Keratinocyte (primary cell): ENCODE results near the gene SUGCT. TPM values are rescaled to one million over a fixed set of nuclear protein-coding genes. Genes with fewer than 3 reads are reported as not detected.
"Not testable (repeated sequence)": the region's sequence is repeated elsewhere in the genome, so short reads cannot be mapped to it uniquely, and the experiment has no call there.

Source experiments
- DNase-seq: peaks from one replicate; pipeline ENCODE4 v3.0.0-alpha.2; 2011; ENCODE audit warnings: low read depth, missing footprints, low spot score
- FAIRE-seq: peaks from 2 replicates; lab custom pipeline; 2011; peaks lifted over from hg19 to GRCh38; lab: Jason Lieb, UNC
- H2AFZ ChIP-seq: 2 replicates; pipeline ENCODE4 v1.6.0; 2012; ENCODE audit warnings: low read length, control low read depth, inconsistent platforms; ENCODE audit not compliant: control insufficient read depth
- H3K27ac ChIP-seq: 2 replicates; pipeline ENCODE4 v1.5.1; 2011; ENCODE audit warnings: low read length; ENCODE audit not compliant: control insufficient read depth, insufficient read depth
- H3K27me3 ChIP-seq: 3 replicates; pipeline ENCODE4 v1.6.0; 2011; ENCODE audit warnings: low read length; ENCODE audit not compliant: control insufficient read depth, insufficient read depth; ENCODE audit errors: extremely low read depth
- H3K36me3 ChIP-seq, 2 experiments: 2 replicates in 1 of 2; 3 replicates in 1 of 2; pipeline ENCODE4 v1.5.1; 2011; ENCODE audit warnings: low read length in 2 of 2, mild to moderate bottlenecking in 1 of 2; ENCODE audit not compliant: control insufficient read depth in 2 of 2, insufficient read depth in 2 of 2; ENCODE audit errors: extremely low read depth in 1 of 2
- H3K4me1 ChIP-seq: 3 replicates; pipeline ENCODE4 v1.5.1; 2011; ENCODE audit warnings: low read length; ENCODE audit not compliant: control insufficient read depth, insufficient read depth; ENCODE audit errors: extremely low read depth
- H3K4me2 ChIP-seq: 3 replicates; pipeline ENCODE4 v1.6.0; 2011; ENCODE audit warnings: low read depth, low read length; ENCODE audit not compliant: control insufficient read depth, insufficient read depth; ENCODE audit errors: extremely low read depth
- H3K4me3 ChIP-seq, 3 experiments: fragments of 200-600 bp in 1 of 3; sonication (generic) in 1 of 3; 2 replicates in 2 of 3; 3 replicates in 1 of 3; pipeline ENCODE4 v1.5.1; 2011 to 2016; ENCODE audit warnings: low read length in 3 of 3, mild to moderate bottlenecking in 3 of 3, control low read depth in 2 of 3, inconsistent platforms in 1 of 3, low read depth in 1 of 3, mixed read lengths in 1 of 3, mixed run types in 1 of 3, moderate library complexity in 1 of 3; ENCODE audit not compliant: control insufficient read depth in 2 of 3, insufficient read depth in 2 of 3; ENCODE audit errors: extremely low read depth in 1 of 3
- H3K79me2 ChIP-seq: 2 replicates; pipeline ENCODE4 v1.6.0; 2012; ENCODE audit warnings: low read length; ENCODE audit not compliant: control insufficient read depth, insufficient read depth
- H3K9ac ChIP-seq: 3 replicates; pipeline ENCODE4 v1.6.0; 2011; ENCODE audit warnings: low read length; ENCODE audit not compliant: control insufficient read depth, insufficient read depth; ENCODE audit errors: extremely low read depth
- H3K9me1 ChIP-seq: 3 replicates; pipeline ENCODE4 v1.6.0; 2011; ENCODE audit warnings: low read length; ENCODE audit not compliant: control insufficient read depth, insufficient read depth; ENCODE audit errors: extremely low read depth
- H3K9me3 ChIP-seq: 2 replicates; pipeline ENCODE4 v1.5.1; 2012; ENCODE audit warnings: low read depth, low read length; ENCODE audit not compliant: control insufficient read depth
- H4K20me1 ChIP-seq: 3 replicates; pipeline ENCODE4 v1.6.0; 2011; ENCODE audit warnings: low read length; ENCODE audit not compliant: control insufficient read depth, insufficient read depth; ENCODE audit errors: extremely low read depth
- EZH2 ChIP-seq: IDR thresholded peaks from one replicate; pipeline ENCODE4 v1.6.1; 2012; ENCODE audit warnings: inconsistent platforms, mild to moderate bottlenecking, low read length, moderate library complexity
- dilution Hi-C: fragments of 300-500 bp; cut with MboI; formaldehyde crosslinking; loops from one replicate; pipeline ENCODE4 v1.7.0; 2020; ENCODE audit warnings: low sequenced_read_pairs; ENCODE audit not compliant: extremely low pct_ligation_motif_present
- polyA plus RNA-seq, 5 experiments: library from polyadenylated mRNA; depleted of rRNA in 3 of 5; stranded (reverse) in 3 of 5; stranded (forward) in 1 of 5; unstranded in 1 of 5; fragments of >200 nt; gene quantifications; 1 replicate in 1 of 5; 2 replicates in 3 of 5; 3 replicates in 1 of 5; pipeline versions ENCODE4 v1.2.1 to v1.2.3, GENCODE V29; 2011 to 2012; ENCODE audit warnings: missing spikeins in 2 of 5, low read depth in 1 of 5, low replicate concordance in 1 of 5
- TF ChIP-seq, protein P1 (sequence below), 3 experiments: IDR thresholded peaks in 1 of 3; conservative IDR thresholded peaks in 1 of 3; optimal IDR thresholded peaks in 1 of 3; 2 replicates in 2 of 3; 3 replicates in 1 of 3; pipeline versions ENCODE3 to v1.5.1; 2011; ENCODE audit warnings: low read length in 3 of 3, mild to moderate bottlenecking in 3 of 3, moderate library complexity in 2 of 3, control low read depth in 1 of 3, inconsistent platforms in 1 of 3; ENCODE audit not compliant: insufficient read depth in 2 of 3; ENCODE audit errors: extremely low read depth in 1 of 3

Gene SUGCT
- polyA plus RNA-seq, 1 donor (not counting 4 experiments of a cell fraction or from before 2014, with no cell fraction given), result 134 TPM

GRCh38 chr7:40137563-40137962, 2.8 kb downstream of the SUGCT start:
- Histone ChIP-seq H3K9me3 (peaks cover 5% of the 10 kb centered on the region), H3K36me3 (no peaks in the 10 kb centered on the region), H3K9ac (no peak overlapping the region), H2AFZ (no peak overlapping the region), H3K4me1 (peaks cover 10% of the 10 kb centered on the region), H3K27me3 (no peaks in the 10 kb centered on the region), H3K9me1 (no peaks in the 10 kb centered on the region), H3K4me2 (no peak overlapping the region), H4K20me1 (peaks cover 4% of the 10 kb centered on the region), H3K4me3 (no peak overlapping the region), H3K27ac (no peak overlapping the region), H3K79me2 (peaks cover 18% of the 10 kb centered on the region)
- FAIRE-seq, result no peak
- TF ChIP-seq EZH2, result no peak
- TF ChIP-seq, protein P1, sequence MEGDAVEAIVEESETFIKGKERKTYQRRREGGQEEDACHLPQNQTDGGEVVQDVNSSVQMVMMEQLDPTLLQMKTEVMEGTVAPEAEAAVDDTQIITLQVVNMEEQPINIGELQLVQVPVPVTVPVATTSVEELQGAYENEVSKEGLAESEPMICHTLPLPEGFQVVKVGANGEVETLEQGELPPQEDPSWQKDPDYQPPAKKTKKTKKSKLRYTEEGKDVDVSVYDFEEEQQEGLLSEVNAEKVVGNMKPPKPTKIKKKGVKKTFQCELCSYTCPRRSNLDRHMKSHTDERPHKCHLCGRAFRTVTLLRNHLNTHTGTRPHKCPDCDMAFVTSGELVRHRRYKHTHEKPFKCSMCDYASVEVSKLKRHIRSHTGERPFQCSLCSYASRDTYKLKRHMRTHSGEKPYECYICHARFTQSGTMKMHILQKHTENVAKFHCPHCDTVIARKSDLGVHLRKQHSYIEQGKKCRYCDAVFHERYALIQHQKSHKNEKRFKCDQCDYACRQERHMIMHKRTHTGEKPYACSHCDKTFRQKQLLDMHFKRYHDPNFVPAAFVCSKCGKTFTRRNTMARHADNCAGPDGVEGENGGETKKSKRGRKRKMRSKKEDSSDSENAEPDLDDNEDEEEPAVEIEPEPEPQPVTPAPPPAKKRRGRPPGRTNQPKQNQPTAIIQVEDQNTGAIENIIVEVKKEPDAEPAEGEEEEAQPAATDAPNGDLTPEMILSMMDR (optimal IDR thresholded peaks at IDR 0.05 in 1 of 3, IDR thresholded peaks at IDR 0.05 in 1 of 3, conservative IDR thresholded peaks at IDR 0.05 in 1 of 3; ENCODE audit: extremely low read depth in 1 of 3, insufficient read depth in 2 of 3, low read length in 3 of 3), result no peak
- DNase-seq, result no peak
- dilution Hi-C loops, result no loop called here

DNA sequence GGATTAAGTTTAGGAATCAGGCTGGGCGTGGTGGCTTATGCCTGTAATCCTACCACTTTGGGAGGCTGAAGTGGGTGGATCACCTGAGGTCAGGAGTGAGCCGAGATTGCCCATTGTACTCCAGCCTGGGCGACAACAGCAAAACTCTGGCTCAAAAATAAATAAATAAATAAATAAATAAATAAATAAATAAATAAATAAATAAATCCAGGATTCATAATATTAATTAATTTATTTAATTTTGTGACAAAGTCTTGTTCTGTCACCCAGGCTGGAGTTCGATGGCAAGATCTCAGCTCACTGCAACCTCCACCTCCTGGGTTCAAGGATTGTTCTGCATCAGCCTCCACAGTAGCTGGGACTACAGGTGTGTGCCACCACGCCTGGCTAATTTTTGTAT, 4.2 kb downstream of the SUGCT start:
- dilution Hi-C loops, result no loop called here
- Histone ChIP-seq H3K36me3 (no peaks in the 10 kb centered on the region), H3K4me3 (no peak overlapping the region), H3K4me1 (peaks cover 3% of the 10 kb centered on the region), H3K9me1 (no peaks in the 10 kb centered on the region), H3K79me2 (peaks cover 4% of the 10 kb centered on the region), H4K20me1 (no peaks in the 10 kb centered on the region), H2AFZ (no peak overlapping the region), H3K27ac (no peak overlapping the region), H3K9ac (no peak overlapping the region), H3K27me3 (no peaks in the 10 kb centered on the region), H3K4me2 (no peak overlapping the region), H3K9me3 (peaks cover 5% of the 10 kb centered on the region)
- TF ChIP-seq, protein P1 (optimal IDR thresholded peaks at IDR 0.05 in 1 of 3, IDR thresholded peaks at IDR 0.05 in 1 of 3, conservative IDR thresholded peaks at IDR 0.05 in 1 of 3; ENCODE audit: extremely low read depth in 1 of 3, insufficient read depth in 2 of 3, low read length in 3 of 3), result no peak
- no peak for TF ChIP-seq EZH2
- FAIRE-seq, result no peak
- DNase-seq, result no peak

GRCh38 chr7:40139891-40140290, 5.1 kb downstream of the SUGCT start:
- H3K4me1 ChIP-seq, FAIRE-seq, H4K20me1 ChIP-seq, H3K9me1 ChIP-seq, DNase-seq, H3K79me2 ChIP-seq, H3K27me3 ChIP-seq, H3K4me3 ChIP-seq, H2AFZ ChIP-seq, H3K9ac ChIP-seq, H3K4me2 ChIP-seq, H3K27ac ChIP-seq, H3K36me3 ChIP-seq, H3K9me3 ChIP-seq, dilution Hi-C loops: not testable (repeated sequence)

GRCh38 chr7:40141916-40142315, 7.1 kb downstream of the SUGCT start:
- H3K27me3 ChIP-seq, H3K36me3 ChIP-seq, H3K4me3 ChIP-seq, H2AFZ ChIP-seq, H4K20me1 ChIP-seq, dilution Hi-C loops, H3K79me2 ChIP-seq, H3K9me3 ChIP-seq, H3K9me1 ChIP-seq, H3K4me2 ChIP-seq, H3K9ac ChIP-seq, H3K4me1 ChIP-seq: not testable (repeated sequence)
- peak overlapping the region; percentile 31 for H3K27ac ChIP-seq
- FAIRE-seq (peak; percentile 29), DNase-seq (peak; percentile 61)
